Keratinocyte (primary cell): ENCODE results near the gene NEURL1.

Experiments
- CTCF ChIP-seq, 3 experiments: IDR thresholded peaks in 1 of 3; conservative IDR thresholded peaks in 1 of 3; optimal IDR thresholded peaks in 1 of 3; 2 replicates in 2 of 3; 3 replicates in 1 of 3; pipeline versions ENCODE3 to v1.5.1; 2011; ENCODE audit warnings: low read length in 3 of 3, mild to moderate bottlenecking in 3 of 3, moderate library complexity in 2 of 3, control low read depth in 1 of 3, inconsistent platforms in 1 of 3; ENCODE audit not compliant: insufficient read depth in 2 of 3; ENCODE audit errors: extremely low read depth in 1 of 3
- EZH2 ChIP-seq: IDR thresholded peaks from one replicate; pipeline ENCODE4 v1.6.1; 2012; ENCODE audit warnings: inconsistent platforms, mild to moderate bottlenecking, low read length, moderate library complexity

GRCh38 chr10:103593022-103593570 lies 99.6 kb downstream of the NEURL1 start:
- TF ChIP-seq CTCF (optimal IDR thresholded peaks at IDR 0.05 in 1 of 3, IDR thresholded peaks at IDR 0.05 in 1 of 3, conservative IDR thresholded peaks at IDR 0.05 in 1 of 3; ENCODE audit: extremely low read depth in 1 of 3, insufficient read depth in 2 of 3, low read length in 3 of 3) (no peak), EZH2 (no peak)
